GM18502 (cell line): ENCODE data around the gene PDK2.

Experiments used
- ATAC-seq: cut with Tn5 transposase; IDR thresholded peaks from one replicate; pipeline ENCODE4 v1.9.1; 2021; ENCODE audit warnings: mild to moderate bottlenecking; ENCODE audit not compliant: unreplicated experiment, poor library complexity

The PDK2 gene

DNA sequence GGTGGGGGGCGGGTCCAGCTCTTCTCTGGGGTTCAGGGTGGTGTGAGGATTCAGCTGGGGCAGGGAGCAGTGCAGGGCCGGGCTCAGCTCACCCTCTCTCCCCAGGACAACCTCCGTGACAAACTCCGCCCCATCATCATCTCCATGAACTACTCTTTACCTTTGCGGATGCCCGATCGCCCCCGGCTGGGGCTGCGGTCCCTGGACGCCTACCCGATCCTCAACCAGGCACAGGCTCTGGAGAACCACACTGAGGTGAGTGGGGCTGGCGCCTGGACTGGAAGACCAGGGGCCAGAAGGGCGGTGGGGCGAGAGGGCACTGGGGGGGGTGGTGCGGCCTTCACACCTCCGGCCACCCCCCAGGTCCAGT, 18.9 kb upstream of the PDK2 start:
- ATAC-seq = no peak

DNA sequence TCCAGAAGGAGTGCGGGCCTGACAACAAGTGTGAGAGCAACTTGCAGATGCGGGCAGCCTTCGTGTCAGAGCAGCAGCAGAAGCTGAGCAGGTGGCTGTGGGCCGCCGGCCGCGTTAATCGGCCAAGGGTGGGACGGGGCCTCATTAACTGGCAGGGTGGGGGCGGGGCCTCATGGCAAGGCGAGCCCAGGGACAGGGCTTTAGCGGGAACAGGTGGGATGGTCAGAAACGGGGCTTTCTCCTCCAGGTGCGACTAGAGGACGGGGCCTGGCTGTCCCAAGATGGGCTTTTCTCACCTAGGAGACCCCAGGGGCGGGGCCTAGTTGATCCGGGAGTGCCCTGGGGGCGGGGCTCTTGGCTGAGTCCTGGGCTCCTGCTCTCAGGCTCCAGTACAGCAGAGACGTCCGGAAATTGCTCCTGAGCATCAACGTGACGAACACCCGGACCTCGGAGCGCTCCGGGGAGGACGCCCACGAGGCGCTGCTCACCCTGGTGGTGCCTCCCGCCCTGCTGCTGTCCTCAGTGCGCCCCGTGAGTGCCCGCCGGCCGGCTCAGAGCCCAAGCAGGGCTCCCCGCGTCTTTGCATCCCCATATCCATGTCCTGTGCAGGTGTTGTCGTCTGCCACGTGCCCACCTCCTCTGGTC, 18.4 kb upstream of the PDK2 start:
- ATAC-seq = no peak

DNA sequence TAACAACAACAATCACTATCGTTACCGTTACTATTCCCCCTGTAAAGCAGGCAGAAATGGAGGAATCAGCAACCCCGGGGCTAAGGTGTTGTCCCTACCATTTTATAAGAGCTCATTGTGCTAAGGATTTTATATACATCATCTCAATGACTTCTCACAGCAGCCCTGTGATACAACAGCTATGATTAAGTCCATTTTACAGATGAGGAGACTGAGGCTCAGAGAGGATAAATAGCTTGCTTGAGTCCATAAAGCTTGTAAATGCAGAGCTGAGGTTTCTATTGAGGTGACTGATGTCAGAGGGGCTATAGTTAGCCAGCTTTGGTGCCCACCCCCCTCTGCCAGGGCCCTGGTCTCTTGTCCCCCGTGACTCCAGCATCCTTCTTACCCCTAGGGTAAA, 16.7 kb upstream of the PDK2 start:
- no peak for ATAC-seq

DNA sequence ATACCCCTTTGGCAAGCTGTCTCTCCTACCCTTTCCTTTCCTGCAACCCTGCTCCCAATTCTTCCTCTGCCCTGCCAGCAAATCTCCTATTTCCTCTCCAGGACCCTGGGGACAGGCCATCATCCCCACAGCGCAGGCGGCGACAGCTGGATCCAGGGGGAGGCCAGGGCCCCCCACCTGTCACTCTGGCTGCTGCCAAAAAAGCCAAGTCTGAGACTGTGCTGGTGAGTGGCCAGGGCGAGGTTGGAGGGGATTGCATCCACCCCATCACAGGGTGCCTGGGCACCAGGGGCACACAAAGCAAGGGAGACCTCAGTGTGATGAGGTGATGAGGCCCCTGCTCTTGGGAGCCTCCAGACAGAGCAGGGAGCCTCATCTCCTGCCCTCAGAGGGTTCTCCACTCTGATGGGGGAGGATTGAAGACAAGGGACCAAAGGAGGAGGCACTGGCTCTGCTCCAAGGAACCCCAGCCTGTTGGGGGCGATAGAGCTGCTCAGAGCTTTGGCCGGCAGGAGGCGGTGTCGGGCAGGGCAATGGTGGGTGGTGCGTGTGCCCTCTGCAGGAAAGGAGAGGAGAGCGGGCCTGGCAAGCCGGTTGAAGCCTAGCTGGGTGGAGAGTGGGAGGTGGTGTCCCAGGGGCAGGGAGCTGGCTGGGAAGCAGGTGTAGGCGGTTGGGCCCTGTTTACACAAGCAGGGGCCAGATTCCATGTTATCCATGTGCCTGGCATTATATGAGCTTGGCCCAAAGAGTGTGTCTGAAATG, 15.6 kb upstream of the PDK2 start:
- ATAC-seq = no peak

DNA sequence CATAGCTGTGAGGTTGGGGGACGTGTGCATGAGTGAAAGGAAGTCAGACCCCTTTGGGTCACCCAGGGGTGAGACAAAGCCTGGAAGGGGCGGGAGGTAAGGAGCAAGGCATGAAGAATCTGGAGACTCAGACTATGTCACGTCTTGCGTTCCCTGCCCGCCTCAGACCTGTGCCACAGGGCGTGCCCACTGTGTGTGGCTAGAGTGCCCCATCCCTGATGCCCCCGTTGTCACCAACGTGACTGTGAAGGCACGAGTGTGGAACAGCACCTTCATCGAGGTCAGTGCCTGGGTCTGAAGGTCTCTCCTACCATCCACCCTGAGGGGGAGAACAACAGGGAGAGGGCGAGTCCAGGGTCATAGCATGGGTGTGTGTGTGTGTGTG, 15.1 kb upstream of the PDK2 start:
- ATAC-seq = no peak

DNA sequence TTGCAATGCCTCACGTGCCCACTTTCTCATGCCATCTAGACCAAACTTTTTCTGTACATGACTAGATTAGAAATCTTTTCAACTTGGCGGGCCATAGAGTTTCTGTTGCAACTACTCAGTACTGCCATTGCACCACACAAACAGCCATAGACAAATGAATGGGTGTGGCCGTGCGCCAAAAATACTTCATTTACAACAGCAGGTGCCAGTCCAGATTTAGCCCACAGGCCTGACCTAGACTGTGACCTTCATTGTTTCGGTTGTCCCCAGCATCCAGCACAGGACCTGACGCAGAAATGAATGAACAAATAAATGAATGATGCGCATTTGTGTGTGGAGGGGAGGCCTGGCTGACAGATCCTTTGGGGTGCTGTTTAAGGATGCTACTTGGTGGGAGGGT, 14.3 kb upstream of the PDK2 start:
- no peak for ATAC-seq

DNA sequence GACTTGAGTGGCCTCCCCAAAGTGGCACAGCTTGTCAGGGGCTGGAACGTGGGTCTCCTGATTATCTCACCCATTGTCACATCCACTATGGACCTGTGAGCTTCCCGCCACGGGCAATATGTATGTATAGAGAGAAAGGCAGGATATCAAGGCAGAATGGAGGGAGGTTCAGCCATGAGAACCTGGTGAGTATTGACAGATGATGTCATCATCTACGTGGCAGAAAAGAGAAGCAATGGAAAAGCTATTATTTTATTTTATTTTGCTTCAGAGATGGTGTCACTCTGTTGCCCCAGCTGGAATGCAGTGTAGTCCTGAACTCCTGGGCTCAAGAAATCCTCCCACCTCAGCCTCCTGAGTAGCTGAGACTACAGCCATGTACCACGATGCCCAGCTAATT, 13.4 kb upstream of the PDK2 start:
- ATAC-seq = no peak

DNA sequence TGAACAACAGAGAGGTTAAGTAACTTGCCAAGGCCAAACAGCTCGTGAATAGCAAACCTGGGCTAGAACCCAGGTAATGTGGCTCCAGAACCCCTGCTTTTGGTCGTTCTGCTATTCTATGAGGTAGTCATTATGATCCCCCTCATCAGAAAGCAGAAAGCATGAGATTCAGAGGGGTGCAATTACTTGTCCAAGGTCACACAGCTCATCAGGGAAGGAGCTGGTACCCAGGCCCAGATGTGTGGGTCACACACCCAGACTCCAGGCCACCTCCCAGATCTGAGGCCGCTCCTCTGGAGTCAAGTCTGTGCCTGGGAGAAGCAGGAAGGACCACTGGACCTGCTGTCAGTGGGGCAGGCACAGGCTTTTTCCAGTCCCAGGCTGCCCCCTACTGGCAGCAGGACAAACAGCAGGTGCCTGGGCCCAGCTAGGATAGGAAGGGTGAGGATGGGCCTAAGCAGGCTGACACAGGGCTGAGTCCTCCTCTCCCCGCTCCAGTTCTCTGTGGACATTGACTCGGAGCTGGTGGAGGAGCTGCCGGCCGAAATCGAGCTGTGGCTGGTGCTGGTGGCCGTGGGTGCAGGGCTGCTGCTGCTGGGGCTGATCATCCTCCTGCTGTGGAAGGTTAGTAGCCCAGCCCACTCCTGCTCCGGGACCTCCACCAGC, 7.8 kb upstream of the PDK2 start:
- ATAC-seq = no peak

DNA sequence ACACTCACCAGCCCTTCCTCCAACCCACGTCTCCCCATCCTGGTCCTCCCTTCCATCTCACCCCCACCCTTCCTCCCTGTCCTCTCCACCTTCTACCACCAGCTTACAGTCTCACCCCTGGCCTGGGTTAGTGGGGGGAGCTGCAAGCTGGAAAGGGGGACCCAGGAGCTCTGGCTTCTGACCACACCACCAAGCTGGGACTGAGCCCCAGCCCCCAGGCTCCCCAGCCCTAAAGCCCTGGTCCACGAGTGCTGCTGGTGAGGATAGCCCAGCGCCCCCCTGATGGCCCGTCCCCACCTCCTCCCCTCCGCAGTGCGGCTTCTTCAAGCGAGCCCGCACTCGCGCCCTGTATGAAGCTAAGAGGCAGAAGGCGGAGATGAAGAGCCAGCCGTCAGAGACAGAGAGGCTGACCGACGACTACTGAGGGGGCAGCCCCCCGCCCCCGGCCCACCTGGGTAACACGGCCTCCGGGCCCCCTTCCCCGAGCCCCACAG, 7.2 kb upstream of the PDK2 start:
- no peak for ATAC-seq

DNA sequence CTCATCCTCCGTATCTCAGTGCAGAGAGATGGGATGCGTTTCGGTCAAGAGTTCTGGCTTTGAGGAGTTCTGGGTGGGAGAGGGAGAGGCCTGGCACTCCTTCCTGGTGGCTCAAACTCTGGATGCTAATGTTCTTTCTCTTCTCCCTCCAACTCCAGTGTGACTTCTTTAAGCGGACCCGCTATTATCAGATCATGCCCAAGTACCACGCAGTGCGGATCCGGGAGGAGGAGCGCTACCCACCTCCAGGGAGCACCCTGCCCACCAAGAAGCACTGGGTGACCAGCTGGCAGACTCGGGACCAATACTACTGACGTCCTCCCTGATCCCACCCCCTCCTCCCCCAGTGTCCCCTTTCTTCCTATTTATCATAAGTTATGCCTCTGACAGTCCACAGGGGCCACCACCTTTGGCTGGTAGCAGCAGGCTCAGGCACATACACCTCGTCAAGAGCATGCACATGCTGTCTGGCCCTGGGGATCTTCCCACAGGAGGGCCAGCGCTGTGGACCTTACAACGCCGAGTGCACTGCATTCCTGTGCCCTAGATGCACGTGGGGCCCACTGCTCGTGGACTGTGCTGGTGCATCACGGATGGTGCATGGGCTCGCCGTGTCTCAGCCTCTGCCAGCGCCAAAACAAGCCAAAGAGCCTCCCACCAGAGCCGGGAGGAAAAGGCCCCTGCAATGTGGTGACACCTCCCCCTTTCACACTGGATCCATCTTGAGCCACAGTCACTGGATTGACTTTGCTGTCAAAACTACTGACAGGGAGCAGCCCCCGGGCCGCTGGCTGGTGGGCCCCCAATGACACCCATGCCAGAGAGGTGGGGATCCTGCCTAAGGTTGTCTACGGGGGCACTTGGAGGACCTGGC, 6.0 kb upstream of the PDK2 start:
- no peak for ATAC-seq

DNA sequence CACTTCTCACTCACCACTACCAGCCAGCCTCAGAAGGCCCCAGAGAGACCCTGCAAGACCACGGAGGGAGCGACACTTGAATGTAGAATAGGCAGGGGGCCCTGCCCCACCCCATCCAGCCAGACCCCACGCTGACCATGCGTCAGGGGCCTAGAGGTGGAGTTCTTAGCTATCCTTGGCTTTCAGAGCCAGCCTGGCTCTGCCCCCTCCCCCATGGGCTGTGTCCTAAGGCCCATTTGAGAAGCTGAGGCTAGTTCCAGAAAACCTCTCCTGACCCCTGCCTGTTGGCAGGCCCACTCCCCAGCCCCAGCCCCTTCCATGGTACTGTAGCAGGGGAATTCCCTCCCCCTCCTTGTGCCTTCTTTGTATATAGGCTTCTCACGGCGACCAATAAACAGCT, 5.1 kb upstream of the PDK2 start:
- no peak for ATAC-seq

DNA sequence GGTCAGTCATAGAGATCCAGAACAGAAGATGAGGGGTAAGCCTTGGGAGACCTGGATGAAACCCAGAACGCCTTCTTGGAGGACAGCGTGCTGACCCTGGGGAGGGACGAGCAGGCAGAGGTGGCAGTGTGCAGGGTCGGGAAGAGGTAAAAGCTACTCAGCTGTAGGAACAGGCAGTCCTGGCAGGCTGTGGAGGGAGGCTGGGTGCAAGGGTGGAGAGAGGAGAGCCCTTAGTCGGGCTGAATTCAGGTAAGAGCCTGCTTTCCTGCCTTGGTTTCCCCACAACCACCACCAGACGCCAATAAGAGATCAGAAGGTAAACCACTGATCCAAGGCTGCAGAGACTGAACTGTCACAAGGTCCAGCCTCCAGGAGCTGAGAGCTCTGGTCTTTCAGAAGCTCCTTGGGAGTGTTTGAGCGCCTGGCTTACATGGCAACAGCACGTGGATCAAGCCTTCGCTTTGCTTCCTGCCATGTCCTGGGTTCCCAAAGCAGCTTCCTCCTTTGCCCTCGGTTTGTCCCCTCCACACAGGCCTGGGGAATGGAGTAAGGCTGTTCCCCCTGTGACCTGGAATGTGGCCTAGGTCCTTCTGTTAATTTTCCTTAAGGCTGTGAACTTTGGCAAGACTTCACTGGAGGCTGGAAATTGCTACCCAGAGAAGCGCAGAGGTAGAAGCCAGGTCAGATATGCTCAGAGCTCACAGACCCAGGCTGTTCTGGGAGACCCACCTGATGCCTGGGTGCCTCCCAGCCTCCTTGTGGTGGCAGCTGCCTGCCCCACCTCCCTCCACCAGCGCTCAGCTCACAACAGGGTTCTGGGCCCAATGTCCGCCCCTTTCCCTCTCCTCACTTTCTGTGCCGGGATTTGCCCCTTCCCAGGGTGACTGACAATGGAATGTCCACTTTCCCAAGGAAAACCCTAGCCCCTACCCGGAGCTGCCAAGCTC, 3.9 kb upstream of the PDK2 start:
- ATAC-seq = no peak

DNA sequence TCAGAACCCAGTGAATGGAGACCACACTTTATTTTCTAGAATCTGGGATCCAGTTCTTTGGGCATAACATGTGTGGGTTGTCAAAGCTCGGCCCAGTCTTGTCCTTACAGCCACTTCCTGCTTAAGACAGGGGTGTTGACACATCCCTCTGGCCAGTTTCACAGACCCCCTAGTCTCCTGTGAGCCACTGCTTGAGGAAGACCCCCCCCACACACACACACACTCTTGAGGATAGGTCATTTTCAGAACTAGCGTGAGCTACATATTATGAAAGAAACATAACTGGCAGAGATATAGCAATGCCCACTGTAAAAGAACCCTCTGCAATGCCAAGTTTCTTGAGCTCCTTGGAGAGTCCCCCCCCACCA, 3.2 kb upstream of the PDK2 start:
- no peak for ATAC-seq

DNA sequence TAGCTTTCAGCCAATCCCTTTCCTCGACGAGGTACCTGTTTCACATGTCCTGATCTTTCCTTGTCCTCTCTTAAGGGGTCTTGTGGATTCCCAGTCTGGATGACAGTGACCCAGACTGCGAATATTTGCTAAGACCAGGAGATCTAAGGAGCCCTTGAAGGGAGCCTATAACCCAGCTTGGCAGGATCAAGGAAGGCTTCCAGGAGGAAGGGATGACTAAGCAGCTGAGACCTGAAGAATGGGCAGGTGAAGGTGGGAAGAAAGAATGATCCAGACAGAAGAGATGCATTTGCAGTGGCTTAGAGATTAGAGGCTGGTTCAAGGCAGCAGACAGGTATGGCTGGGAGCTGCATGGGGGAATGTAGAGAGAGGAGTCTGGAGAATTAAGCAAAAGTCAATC, 1.9 kb upstream of the PDK2 start:
- no peak for ATAC-seq

DNA sequence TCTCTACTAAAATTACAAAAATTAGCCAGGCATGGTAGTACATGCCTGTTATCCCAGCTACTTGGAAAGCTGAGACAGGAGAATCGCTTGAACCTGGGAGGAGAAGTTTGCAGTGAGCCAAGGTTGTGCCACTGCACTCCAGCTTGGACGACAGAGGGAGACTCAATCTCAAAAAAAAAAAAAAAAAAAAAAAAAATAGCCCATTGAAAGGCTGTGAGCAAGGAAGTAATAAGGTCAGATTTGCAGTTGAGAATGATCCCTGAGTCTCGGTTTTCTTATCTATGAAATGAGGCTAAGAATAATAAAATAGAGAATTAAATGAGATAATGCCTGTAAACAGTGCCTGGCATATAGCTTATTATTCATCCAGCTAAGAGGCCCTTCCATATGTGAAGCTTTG, 1.3 kb upstream of the PDK2 start:
- ATAC-seq = no peak

DNA sequence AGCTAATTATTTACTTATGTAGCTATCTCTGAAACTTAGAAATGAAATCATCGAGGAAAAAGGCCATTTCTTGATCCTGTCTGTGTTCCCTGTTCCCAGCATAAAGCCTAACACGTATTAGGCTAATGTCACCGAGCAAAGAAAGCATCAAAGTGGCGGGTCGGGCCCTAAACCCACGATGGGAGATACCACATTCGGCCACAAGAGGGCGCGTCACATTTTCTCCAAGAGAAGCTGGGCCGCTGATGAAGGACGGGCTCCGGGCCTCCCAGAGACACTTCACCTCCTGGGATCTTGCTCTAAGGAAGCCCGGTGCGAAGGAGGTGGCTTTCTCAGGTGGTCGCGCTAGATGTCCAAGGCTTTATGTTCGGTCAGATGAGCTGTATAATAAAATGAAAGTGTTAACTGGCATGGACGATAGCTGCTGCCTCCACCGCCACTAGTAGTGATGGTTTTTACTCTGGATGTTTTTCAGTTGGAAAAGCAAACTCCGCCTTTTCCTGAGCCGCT, 853 bp upstream of the PDK2 start:
- peak; percentile 42 for ATAC-seq

DNA sequence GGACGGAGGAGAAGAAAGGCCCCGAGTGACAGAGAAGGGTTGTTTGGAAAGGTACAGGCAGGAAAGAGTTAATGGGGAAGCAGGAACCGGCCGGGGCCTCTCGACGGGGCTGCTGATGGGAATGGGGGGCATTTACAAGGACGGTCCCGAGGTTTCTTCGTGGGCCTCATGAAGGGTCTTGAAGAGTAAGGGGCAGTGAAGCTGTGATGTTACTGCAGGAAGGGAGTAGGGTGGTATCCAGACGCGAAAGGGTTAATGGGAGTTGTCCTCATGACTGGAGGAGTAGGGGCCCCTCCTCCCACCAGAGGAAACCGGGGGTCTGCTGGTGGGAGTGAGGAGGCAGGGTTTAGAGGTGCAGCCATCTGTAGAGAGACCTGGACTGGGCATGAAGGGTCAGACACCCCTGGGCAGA, 481 bp downstream of the PDK2 start:
- ATAC-seq = no peak

DNA sequence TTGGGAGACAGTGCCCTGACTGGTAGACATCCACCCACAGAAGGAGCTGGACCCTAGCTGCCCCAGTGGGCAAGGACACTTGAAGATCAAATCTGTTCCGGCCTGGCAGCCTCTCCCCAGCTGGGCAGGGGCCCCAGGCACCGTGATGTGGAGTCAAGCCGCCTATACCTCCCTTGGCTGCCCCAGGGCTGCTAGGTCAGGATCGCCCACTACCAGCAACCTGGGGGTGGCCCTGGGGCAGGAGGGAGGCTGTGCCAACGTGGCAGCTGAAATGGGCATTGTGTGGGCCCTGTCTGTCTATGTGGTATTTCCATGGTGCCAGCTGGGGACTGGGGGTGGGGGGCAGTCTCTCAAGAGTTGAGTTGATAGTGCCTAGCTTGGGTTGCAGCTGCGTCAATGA, 941 bp downstream of the PDK2 start:
- no peak for ATAC-seq

DNA sequence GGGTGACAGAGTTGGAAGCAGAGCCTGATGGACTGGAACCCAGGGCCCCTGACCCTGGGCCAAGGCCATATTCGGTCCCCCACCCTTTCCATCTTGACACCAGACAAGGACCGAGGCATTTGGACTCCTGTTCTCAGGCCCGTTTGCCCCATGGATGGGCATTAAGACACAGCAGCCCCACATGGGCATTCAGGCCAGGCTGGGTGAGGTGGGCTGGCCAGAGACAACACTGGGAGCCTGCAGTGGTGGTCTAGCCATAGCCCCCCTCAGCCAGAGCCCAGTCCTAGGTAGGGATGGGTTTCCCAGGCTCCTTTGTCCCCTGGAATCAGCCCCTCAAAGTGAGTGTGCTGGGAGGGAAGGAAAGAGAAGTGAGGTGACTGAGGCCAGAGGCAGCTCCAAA, 1.6 kb downstream of the PDK2 start:
- no peak for ATAC-seq

DNA sequence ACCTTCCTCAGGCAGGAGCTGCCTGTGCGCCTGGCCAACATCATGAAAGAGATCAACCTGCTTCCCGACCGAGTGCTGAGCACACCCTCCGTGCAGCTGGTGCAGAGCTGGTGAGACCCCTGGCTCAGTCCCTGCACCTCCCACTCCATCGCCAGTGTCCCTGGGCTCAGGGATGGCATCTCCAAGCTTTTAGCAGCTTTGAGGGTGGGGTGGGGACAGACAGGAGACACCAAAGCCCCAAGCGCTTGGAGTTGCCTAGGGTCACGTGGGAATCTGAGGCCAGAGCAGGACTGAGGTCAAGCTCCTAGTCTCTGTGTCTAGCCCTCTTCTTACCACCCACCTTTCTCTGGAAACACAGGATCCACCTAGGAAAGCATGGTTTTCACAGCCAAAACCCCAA, 2.3 kb downstream of the PDK2 start:
- no peak for ATAC-seq
